NT2/D1 (cell line): Measurements from ENCODE around the gene PACS2.

ENCODE experiments used
- SUZ12 ChIP-seq: IDR thresholded peaks from 2 replicates; pipeline ENCODE4 v1.6.1; 2011; ENCODE audit not compliant: insufficient read length, insufficient read depth; ENCODE audit errors: extremely low read depth
- YY1 ChIP-seq: IDR thresholded peaks from 2 replicates; pipeline ENCODE4 v1.6.1; 2011; ENCODE audit not compliant: insufficient read length, insufficient read depth
- ZNF274 ChIP-seq: IDR thresholded peaks from 2 replicates; pipeline ENCODE4 v1.6.1; 2011; ENCODE audit warnings: mild to moderate bottlenecking, low read depth, low read length

DNA sequence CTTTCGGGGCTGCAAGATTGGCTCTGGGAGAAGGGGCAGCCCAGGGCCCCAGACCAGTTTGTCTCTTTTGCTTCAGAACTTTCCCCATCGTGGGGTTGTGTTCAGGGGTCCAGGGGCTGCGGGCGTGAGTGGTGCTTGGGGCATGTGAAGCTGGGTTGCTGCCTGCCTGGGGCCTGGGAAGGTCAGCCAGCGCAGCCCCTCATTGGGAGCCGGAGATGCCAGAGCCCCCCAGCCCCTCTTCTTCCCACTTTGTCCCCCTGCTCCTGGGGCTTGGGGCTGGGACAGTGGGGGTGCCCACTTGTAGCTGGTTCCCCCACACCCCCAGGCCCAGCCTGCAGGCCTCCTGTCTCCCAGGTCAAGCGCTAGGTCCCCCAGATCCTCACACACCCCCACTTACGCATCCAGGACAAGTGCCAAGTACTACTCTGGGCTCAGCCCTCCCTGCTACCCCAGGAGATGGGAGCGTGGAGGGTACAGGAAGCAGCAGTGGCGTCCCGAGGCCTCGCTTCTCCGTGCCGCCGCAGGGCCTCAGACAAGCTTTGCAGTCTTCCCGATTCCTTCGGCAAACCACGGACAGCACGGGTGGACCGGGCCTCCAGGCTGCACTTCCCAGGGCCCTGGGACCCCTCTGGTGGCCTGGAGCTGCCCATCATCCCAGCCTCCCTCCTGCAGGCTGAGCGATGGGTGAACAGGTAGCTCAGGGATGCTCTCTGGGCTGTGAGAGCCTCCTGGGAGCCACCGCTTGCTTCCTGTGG is 41.5 kb downstream of the PACS2 start:
- TF ChIP-seq ZNF274 (no peak), SUZ12 (no peak), YY1 (no peak)
